WTC11 (cell line): Measurements from ENCODE around the gene EHMT1. TPM values are rescaled to one million over a fixed set of nuclear protein-coding genes. Genes with fewer than 3 reads are reported as not detected.
A peak's percentile ranks its signal among the peaks of the same experiment; 100 is the strongest.

Experiments used
- ATAC-seq: fragments of 200-7000 bp; cut with Tn5 transposase; 2 replicates; pipeline ENCODE4 v1.10.0; 2021; ENCODE audit warnings: mild to moderate bottlenecking, moderate library complexity
- CTCF ChIA-PET: fragments of 300-600 bp; sonication (Branson Sonifier 250); formaldehyde crosslinking; loops from one replicate; lab custom pipeline; 2021; ENCODE audit warnings: antibody characterized with exemption; lab: Charles Lee
- POLR2A ChIA-PET: fragments of 350-600 bp; sonication (Branson Sonifier 250); formaldehyde crosslinking; loops from one replicate; lab custom pipeline; 2021; ENCODE audit warnings: antibody characterized with exemption; lab: Charles Lee
- DNase-seq: peaks from one replicate; pipeline ENCODE4 v3.0.0; 2021; ENCODE audit warnings: low spot score
- H3K27ac Mint-ChIP-seq: 2 replicates; pipeline ENCODE4 v1.8.0; 2021; ENCODE audit warnings: mixed read lengths
- H3K27me3 Mint-ChIP-seq: 2 replicates; pipeline ENCODE4 v1.8.0; 2021; ENCODE audit warnings: low read depth, mild to moderate bottlenecking, moderate library complexity, mixed read lengths
- H3K36me3 Mint-ChIP-seq: 2 replicates; pipeline ENCODE4 v1.8.0; 2021; ENCODE audit warnings: mixed read lengths
- H3K4me1 Mint-ChIP-seq: 2 replicates; pipeline ENCODE4 v1.8.0; 2022; ENCODE audit warnings: mixed read lengths
- H3K4me3 Mint-ChIP-seq: 2 replicates; pipeline ENCODE4 v1.8.0; 2021; ENCODE audit warnings: mild to moderate bottlenecking, moderate library complexity, mixed read lengths
- H3K9me3 Mint-ChIP-seq: 2 replicates; pipeline ENCODE4 v1.8.0; 2021; ENCODE audit warnings: mixed read lengths
- AR ChIP-seq: fragments of 250-450 bp; sonication (Bioruptor Pico); IDR thresholded peaks from 2 replicates; pipeline ENCODE4 v1.9.0; 2021; ENCODE audit warnings: mild to moderate bottlenecking
- CBFB ChIP-seq: sonication (generic); formaldehyde crosslinking; IDR thresholded peaks from 2 replicates; pipeline ENCODE4 v1.8.1; 2022; ENCODE audit warnings: mild to moderate bottlenecking, low read depth, missing genetic modification reagents
- CREB1 ChIP-seq: sonication (generic); formaldehyde crosslinking; IDR thresholded peaks from 2 replicates; pipeline ENCODE4 v1.8.0; 2023; ENCODE audit warnings: mild to moderate bottlenecking, missing genetic modification reagents
- ELF4 ChIP-seq: sonication (generic); formaldehyde crosslinking; IDR thresholded peaks from 2 replicates; pipeline ENCODE4 v1.8.1; 2022; ENCODE audit warnings: low read depth, mild to moderate bottlenecking, moderate library complexity, missing genetic modification reagents
- ESRRA ChIP-seq: sonication (generic); formaldehyde crosslinking; IDR thresholded peaks from 2 replicates; pipeline ENCODE4 v1.8.1; 2022; ENCODE audit warnings: mild to moderate bottlenecking, missing genetic modification reagents, borderline replicate concordance
- FOXP1 ChIP-seq: sonication (generic); formaldehyde crosslinking; IDR thresholded peaks from 2 replicates; pipeline ENCODE4 v1.8.0; 2022; ENCODE audit warnings: missing genetic modification reagents, mild to moderate bottlenecking, moderate library complexity, borderline replicate concordance
- HMGA2 ChIP-seq: fragments of 250-450 bp; sonication (Bioruptor Pico); IDR thresholded peaks from 2 replicates; pipeline ENCODE4 v1.4.0; 2021; ENCODE audit warnings: mild to moderate bottlenecking, moderate library complexity
- IRF2 ChIP-seq: sonication (generic); formaldehyde crosslinking; IDR thresholded peaks from 2 replicates; pipeline ENCODE4 v1.8.0; 2022; ENCODE audit warnings: low read depth, missing genetic modification reagents, borderline replicate concordance
- JUN ChIP-seq: sonication (generic); formaldehyde crosslinking; IDR thresholded peaks from 2 replicates; pipeline ENCODE4 v1.8.0; 2023; ENCODE audit warnings: mild to moderate bottlenecking, missing genetic modification reagents
- NFATC4 ChIP-seq: fragments of 250-450 bp; sonication (Bioruptor Pico); IDR thresholded peaks from 2 replicates; pipeline ENCODE4 v1.9.0; 2021; ENCODE audit warnings: mild to moderate bottlenecking
- NFE2L1 ChIP-seq: sonication (generic); formaldehyde crosslinking; IDR thresholded peaks from 2 replicates; pipeline ENCODE4 v1.8.1; 2023; ENCODE audit warnings: missing genetic modification reagents
- NFYB ChIP-seq: sonication (generic); formaldehyde crosslinking; conservative IDR thresholded peaks from 2 replicates; pipeline ENCODE4 v1.8.0; 2022; ENCODE audit warnings: low read depth, missing genetic modification reagents
- NR3C1 ChIP-seq: sonication (generic); formaldehyde crosslinking; conservative IDR thresholded peaks from 2 replicates; pipeline ENCODE4 v1.8.1; 2023; ENCODE audit warnings: low read depth, mild to moderate bottlenecking, missing genetic modification reagents
- PREB ChIP-seq: sonication (generic); formaldehyde crosslinking; IDR thresholded peaks from 2 replicates; pipeline ENCODE4 v1.8.1; 2022; ENCODE audit warnings: mild to moderate bottlenecking, missing genetic modification reagents, moderate library complexity, borderline replicate concordance
- SOX15 ChIP-seq: fragments of 250-450 bp; sonication (Bioruptor Pico); IDR thresholded peaks from 2 replicates; pipeline ENCODE4 v1.9.0; 2021; ENCODE audit warnings: mild to moderate bottlenecking
- ZNF121 ChIP-seq: sonication (generic); formaldehyde crosslinking; IDR thresholded peaks from 2 replicates; pipeline ENCODE4 v1.8.0; 2023; ENCODE audit warnings: missing genetic modification reagents
- ZNF219 ChIP-seq: sonication (generic); formaldehyde crosslinking; IDR thresholded peaks from 2 replicates; pipeline ENCODE4 v1.8.0; 2023; ENCODE audit warnings: missing genetic modification reagents, mild to moderate bottlenecking, borderline replicate concordance
- ZNF263 ChIP-seq: sonication (generic); formaldehyde crosslinking; IDR thresholded peaks from 2 replicates; pipeline ENCODE4 v1.8.1; 2022; ENCODE audit warnings: low read depth, mild to moderate bottlenecking, moderate library complexity, missing genetic modification reagents
- ZNF396 ChIP-seq: fragments of 250-450 bp; sonication (Bioruptor Pico); IDR thresholded peaks from 2 replicates; pipeline ENCODE4 v1.8.0; 2021; ENCODE audit warnings: mild to moderate bottlenecking, moderate library complexity, borderline replicate concordance
- ZNF423 ChIP-seq: fragments of 250-450 bp; sonication (Bioruptor Pico); IDR thresholded peaks from 2 replicates; pipeline ENCODE4 v2.1.2; 2022; ENCODE audit warnings: mild to moderate bottlenecking, moderate library complexity
- ZSCAN18 ChIP-seq: fragments of 250-450 bp; sonication (Bioruptor Pico); IDR thresholded peaks from 2 replicates; pipeline ENCODE4 v2.1.2; 2022; ENCODE audit warnings: mild to moderate bottlenecking, moderate library complexity
- total RNA-seq: library from RNA; stranded (reverse); gene quantifications from 3 replicates; pipeline ENCODE4 v1.2.3, GENCODE V29; 2021
- TF ChIP-seq, protein P1 (sequence below): sonication (generic); formaldehyde crosslinking; IDR thresholded peaks from 2 replicates; pipeline ENCODE4 v1.8.0; 2022; ENCODE audit warnings: mild to moderate bottlenecking, missing genetic modification reagents
- TF ChIP-seq, protein P2 (sequence below): sonication (generic); formaldehyde crosslinking; IDR thresholded peaks from 2 replicates; pipeline ENCODE4 v1.8.0; 2023; ENCODE audit warnings: missing genetic modification reagents, mild to moderate bottlenecking, borderline replicate concordance
- TF ChIP-seq, protein P3 (sequence below): fragments of 250-450 bp; sonication (Bioruptor Pico); IDR thresholded peaks from 2 replicates; pipeline ENCODE4 v1.9.0; 2021; ENCODE audit warnings: mild to moderate bottlenecking

Gene EHMT1
- total RNA-seq, 1 experiment from 2014 or later: 170 TPM

GRCh38 chr9:137879052-137879451, 260.2 kb downstream of the EHMT1 start:
- TF ChIP-seq ELF4 (CRISPR knock-in tag): no peak
- no peak for TF ChIP-seq NFATC4
- no peak for TF ChIP-seq ESRRA (CRISPR knock-in tag)
- TF ChIP-seq, protein P1, sequence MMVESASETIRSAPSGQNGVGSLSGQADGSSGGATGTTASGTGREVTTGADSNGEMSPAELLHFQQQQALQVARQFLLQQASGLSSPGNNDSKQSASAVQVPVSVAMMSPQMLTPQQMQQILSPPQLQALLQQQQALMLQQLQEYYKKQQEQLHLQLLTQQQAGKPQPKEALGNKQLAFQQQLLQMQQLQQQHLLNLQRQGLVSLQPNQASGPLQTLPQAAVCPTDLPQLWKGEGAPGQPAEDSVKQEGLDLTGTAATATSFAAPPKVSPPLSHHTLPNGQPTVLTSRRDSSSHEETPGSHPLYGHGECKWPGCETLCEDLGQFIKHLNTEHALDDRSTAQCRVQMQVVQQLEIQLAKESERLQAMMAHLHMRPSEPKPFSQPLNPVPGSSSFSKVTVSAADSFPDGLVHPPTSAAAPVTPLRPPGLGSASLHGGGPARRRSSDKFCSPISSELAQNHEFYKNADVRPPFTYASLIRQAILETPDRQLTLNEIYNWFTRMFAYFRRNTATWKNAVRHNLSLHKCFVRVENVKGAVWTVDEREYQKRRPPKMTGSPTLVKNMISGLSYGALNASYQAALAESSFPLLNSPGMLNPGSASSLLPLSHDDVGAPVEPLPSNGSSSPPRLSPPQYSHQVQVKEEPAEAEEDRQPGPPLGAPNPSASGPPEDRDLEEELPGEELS: no peak
- no peak for TF ChIP-seq SOX15 (CRISPR knock-in tag)
- TF ChIP-seq ZNF121 (CRISPR knock-in tag): no peak
- TF ChIP-seq ZNF263 (CRISPR knock-in tag): no peak
- TF ChIP-seq NFE2L1 (CRISPR knock-in tag): no peak
- no peak for TF ChIP-seq ZNF423 (CRISPR knock-in tag)
- CTCF ChIA-PET: no interaction called here
- peak overlapping the region; percentile 20; the same call in 1 of the 2 replicates for H3K4me3 Mint-ChIP-seq

DNA sequence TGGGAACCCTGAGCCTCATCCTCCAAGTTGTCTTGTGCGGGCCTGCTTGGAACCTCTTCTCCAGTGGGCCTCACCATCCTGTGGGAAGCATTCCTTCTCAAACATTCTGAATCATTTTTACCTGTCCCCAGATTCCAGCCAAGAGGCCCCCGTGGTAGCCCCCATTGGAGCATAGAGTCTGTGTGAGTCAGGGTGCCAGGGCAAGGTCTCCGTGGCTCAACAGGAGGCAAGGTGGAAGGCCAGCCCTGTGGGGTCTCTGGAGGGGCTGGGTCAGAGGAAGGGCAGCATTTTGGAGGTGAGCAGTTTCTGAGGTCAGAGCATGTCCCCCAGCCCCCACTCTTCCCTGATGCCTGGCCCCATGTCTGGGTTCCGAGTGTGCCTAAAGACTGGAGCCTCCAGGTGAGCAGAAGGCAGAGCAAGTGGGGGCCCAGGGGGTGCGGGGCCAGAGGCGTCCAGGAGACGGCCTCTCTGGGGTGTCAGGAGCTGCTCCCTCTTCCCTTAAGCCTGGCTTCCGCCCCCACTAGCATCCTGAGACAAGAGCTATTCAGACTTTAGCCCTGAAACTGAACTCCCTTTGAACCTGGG, 260.9 kb downstream of the EHMT1 start:
- Mint-ChIP-seq H3K9me3 (no peaks in the 10 kb centered on the region), H3K27me3 (peaks cover 23% of the 10 kb centered on the region), H3K27ac (no peak overlapping the region), H3K4me1 (no peaks in the 10 kb centered on the region), H3K36me3 (0 out of 2 replicates have a peak, but pooled peaks cover 8% of the 10 kb centered on the region), H3K4me3 (no peak overlapping the region)
- ChIA-PET CTCF (no interaction called here), POLR2A (no interaction called here)
- DNase-seq (no peak), ATAC-seq (no peak)
- TF ChIP-seq IRF2: no peak
- TF ChIP-seq JUN: no peak
- TF ChIP-seq AR: no peak
- no peak for TF ChIP-seq CBFB (CRISPR knock-in tag)
- TF ChIP-seq CREB1 (CRISPR knock-in tag): no peak
- TF ChIP-seq ZNF219 (CRISPR knock-in tag): no peak
- TF ChIP-seq ZNF263 (CRISPR knock-in tag): no peak
- TF ChIP-seq, protein P2, sequence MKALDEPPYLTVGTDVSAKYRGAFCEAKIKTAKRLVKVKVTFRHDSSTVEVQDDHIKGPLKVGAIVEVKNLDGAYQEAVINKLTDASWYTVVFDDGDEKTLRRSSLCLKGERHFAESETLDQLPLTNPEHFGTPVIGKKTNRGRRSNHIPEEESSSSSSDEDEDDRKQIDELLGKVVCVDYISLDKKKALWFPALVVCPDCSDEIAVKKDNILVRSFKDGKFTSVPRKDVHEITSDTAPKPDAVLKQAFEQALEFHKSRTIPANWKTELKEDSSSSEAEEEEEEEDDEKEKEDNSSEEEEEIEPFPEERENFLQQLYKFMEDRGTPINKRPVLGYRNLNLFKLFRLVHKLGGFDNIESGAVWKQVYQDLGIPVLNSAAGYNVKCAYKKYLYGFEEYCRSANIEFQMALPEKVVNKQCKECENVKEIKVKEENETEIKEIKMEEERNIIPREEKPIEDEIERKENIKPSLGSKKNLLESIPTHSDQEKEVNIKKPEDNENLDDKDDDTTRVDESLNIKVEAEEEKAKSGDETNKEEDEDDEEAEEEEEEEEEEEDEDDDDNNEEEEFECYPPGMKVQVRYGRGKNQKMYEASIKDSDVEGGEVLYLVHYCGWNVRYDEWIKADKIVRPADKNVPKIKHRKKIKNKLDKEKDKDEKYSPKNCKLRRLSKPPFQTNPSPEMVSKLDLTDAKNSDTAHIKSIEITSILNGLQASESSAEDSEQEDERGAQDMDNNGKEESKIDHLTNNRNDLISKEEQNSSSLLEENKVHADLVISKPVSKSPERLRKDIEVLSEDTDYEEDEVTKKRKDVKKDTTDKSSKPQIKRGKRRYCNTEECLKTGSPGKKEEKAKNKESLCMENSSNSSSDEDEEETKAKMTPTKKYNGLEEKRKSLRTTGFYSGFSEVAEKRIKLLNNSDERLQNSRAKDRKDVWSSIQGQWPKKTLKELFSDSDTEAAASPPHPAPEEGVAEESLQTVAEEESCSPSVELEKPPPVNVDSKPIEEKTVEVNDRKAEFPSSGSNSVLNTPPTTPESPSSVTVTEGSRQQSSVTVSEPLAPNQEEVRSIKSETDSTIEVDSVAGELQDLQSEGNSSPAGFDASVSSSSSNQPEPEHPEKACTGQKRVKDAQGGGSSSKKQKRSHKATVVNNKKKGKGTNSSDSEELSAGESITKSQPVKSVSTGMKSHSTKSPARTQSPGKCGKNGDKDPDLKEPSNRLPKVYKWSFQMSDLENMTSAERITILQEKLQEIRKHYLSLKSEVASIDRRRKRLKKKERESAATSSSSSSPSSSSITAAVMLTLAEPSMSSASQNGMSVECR: no peak
- no peak for TF ChIP-seq FOXP1 (CRISPR knock-in tag)
- TF ChIP-seq, protein P3, sequence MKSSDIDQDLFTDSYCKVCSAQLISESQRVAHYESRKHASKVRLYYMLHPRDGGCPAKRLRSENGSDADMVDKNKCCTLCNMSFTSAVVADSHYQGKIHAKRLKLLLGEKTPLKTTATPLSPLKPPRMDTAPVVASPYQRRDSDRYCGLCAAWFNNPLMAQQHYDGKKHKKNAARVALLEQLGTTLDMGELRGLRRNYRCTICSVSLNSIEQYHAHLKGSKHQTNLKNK: no peak
- TF ChIP-seq ZSCAN18 (CRISPR knock-in tag): no peak
- TF ChIP-seq HMGA2 (CRISPR knock-in tag): no peak
- no peak for TF ChIP-seq NR3C1
- TF ChIP-seq PREB (CRISPR knock-in tag): no peak
- TF ChIP-seq ZNF396: no peak
- no peak for TF ChIP-seq NFYB

More at GRCh38 chr9:137879052-137879451, 260.2 kb downstream of the EHMT1 start:
- POLR2A ChIA-PET: no interaction called here
- Mint-ChIP-seq H3K36me3 (0 out of 2 replicates have a peak, but pooled peaks cover 8% of the 10 kb centered on the region), H3K4me1 (no peaks in the 10 kb centered on the region), H3K27ac (no peak overlapping the region), H3K27me3 (peaks cover 25% of the 10 kb centered on the region), H3K9me3 (no peaks in the 10 kb centered on the region)
- ATAC-seq (no peak), DNase-seq (no peak)
